ENCODE measurements around the gene TAF8. TPM values are rescaled to one million over a fixed set of nuclear protein-coding genes. Genes with fewer than 3 reads are reported as not detected.

Gene TAF8
- total and polyA plus RNA-seq, 8 donors, result 3.8 to 24.6 (median 12.6) TPM

- H3K4me1 ChIP-seq, result no peaks in the 10 kb centered on the region
- no peak overlapping the region for H3K27ac ChIP-seq
- no peak overlapping the region for H3K4me3 ChIP-seq
- DNase-seq, result no peak
- H3K9me3 ChIP-seq, result no peaks in the 10 kb centered on the region
- no peak for TF ChIP-seq POLR2A (IDR thresholded peaks at IDR 0.05)
- TF ChIP-seq EP300 (IDR thresholded peaks at IDR 0.05), result no peak
- TF ChIP-seq CTCF (IDR thresholded peaks at IDR 0.05), result no peak
- TF ChIP-seq POLR2AphosphoS5 (IDR thresholded peaks at IDR 0.05), result no peak
- peaks cover 24 to 93% (median 89%) of the 10 kb centered on the region in 4 donors for H3K36me3 ChIP-seq
- H3K27me3 ChIP-seq, result no peaks in the 10 kb centered on the region
- intact Hi-C loops (cut with DNase I; ENCODE audit: low total_unique reads), result loop anchor here (5.0 kb wide), 1 partner anchor 89 kb away; no protein-coding TSS in a partner anchor
- 90 to 94% (median 91%) methylated on average over 11 of the region's 11 CpGs for WGBS, 5 donors
Measured at GRCh38 chr6:42078386-42078785, 28.1 kb downstream of the TAF8 start.

- TF ChIP-seq POLR2AphosphoS5 (IDR thresholded peaks at IDR 0.05) (no peak), EP300 (IDR thresholded peaks at IDR 0.05) (no peak), POLR2A (IDR thresholded peaks at IDR 0.05) (no peak), CTCF (IDR thresholded peaks at IDR 0.05) (no peak)
- no peak for DNase-seq
- intact Hi-C loops (cut with DNase I; ENCODE audit: low total_unique reads), result loop anchor here (5.0 kb wide), 1 partner anchor 87 kb away; no protein-coding TSS in a partner anchor
- no peaks in the 10 kb centered on the region for H3K9me3 ChIP-seq
- peaks cover 20 to 81% (median 74%) of the 10 kb centered on the region in 4 donors for H3K36me3 ChIP-seq
- no peak overlapping the region for H3K27ac ChIP-seq
- WGBS, 5 donors, result 82 to 88% (median 86%) methylated on average over 10 of the region's 10 CpGs
- no peaks in the 10 kb centered on the region for H3K4me1 ChIP-seq
- no peak overlapping the region for H3K4me3 ChIP-seq
- no peaks in the 10 kb centered on the region for H3K27me3 ChIP-seq
Measured at GRCh38 chr6:42079941-42080464, 29.7 kb downstream of the TAF8 start.

- DNase-seq, result no peak
- peaks cover 4 to 11% (median 6%) of the 10 kb centered on the region in 4 donors for H3K4me1 ChIP-seq
- no peak overlapping the region for H3K4me3 ChIP-seq
- TF ChIP-seq CTCF (IDR thresholded peaks at IDR 0.05) (no peak), POLR2AphosphoS5 (IDR thresholded peaks at IDR 0.05) (peak in 1 of 3 donors; percentile 5)
- peaks cover 3 to 59% (median 46%) of the 10 kb centered on the region in 4 donors for H3K36me3 ChIP-seq
- no peaks in the 10 kb centered on the region for H3K27me3 ChIP-seq
- intact Hi-C loops (cut with DNase I; ENCODE audit: low total_unique reads), result no loop called here
- WGBS, 5 donors, result 65 to 83% (median 75%) methylated on average over 5 of the region's 5 CpGs
- no peak overlapping the region for H3K27ac ChIP-seq
- H3K9me3 ChIP-seq, result no peaks in the 10 kb centered on the region
Measured at GRCh38 chr6:42083530-42083929, 33.2 kb downstream of the TAF8 start.

GRCh38 chr6:42084889-42085288, 34.6 kb downstream of the TAF8 start:
- no peaks in the 10 kb centered on the region for H3K27me3 ChIP-seq
- 60 to 94% (median 92%) methylated on average over 5 of the region's 5 CpGs for whole genome bisulfite sequencing, 5 donors
- DNase-seq, result no peak
- H3K4me3 ChIP-seq, result no peak overlapping the region
- H3K36me3 ChIP-seq, result peaks cover 0 to 46% (median 32%) of the 10 kb centered on the region in 4 donors
- H3K9me3 ChIP-seq, result no peaks in the 10 kb centered on the region
- TF ChIP-seq POLR2A (IDR thresholded peaks at IDR 0.05) (no peak), EP300 (IDR thresholded peaks at IDR 0.05) (no peak)
- H3K4me1 ChIP-seq, result peaks cover 4 to 11% (median 6%) of the 10 kb centered on the region in 4 donors
- intact Hi-C loops (cut with DNase I; ENCODE audit: low total_unique reads), result no loop called here
- H3K27ac ChIP-seq, result no peak overlapping the region

Measured in stomach (tissue), 9 donors.